Measurements from ENCODE around the gene ZMIZ1. TPM values are rescaled to one million over a fixed set of nuclear protein-coding genes. Genes with fewer than 3 reads are reported as not detected.
A peak's percentile ranks its signal among the peaks of the same experiment; 100 is the strongest.

Gene ZMIZ1
- total RNA-seq, 5 donors from 2014 or later (not counting 1 experiment from before 2014, with no cell fraction given) = 16.8 to 27.1 (median 21.2) TPM

DNA sequence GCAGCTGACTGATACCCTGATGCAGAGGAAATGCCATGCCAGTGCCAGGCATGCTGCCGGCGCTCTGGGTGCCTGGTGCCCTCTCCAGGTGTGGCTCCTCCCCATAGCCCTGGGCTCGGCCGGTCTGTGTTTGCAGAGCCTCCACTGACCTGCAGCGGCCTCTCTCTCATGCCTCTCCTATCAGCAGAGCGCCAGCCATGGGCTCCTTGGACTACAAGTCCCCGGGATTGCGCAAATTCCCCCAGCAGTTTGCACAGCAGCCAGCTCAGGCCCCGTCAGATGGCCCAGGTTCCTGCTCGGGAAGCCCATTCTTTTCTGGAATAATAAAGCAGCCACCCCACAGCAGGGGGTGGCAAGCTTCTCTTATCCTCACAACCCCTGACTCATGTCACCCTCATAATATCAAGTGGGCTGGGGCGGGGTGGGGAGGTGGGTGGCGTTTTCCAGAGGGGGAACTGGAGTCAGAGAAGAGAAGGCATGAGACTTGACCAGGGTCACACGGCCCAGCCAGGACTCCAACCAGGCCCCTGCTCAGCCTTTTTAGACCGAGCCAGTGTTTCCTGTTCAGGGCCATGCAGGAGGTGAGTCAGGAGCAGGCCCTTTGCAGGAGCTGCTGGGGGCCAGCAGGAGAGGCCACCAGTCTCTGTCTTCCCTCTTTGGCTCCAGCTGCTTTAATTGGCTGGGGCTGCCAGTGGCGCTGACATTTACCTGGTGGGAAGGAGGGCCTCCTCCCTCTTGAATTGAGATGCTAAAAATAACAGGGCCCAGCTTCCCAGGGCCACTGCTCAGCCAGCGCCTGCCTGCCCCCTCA lies 58.6 kb downstream of the ZMIZ1 start:
- H3K36me3 ChIP-seq (ENCODE audit: control insufficient read depth in 2 of 2, extremely low read depth in 1 of 2, insufficient read depth in 1 of 2, low read length in 1 of 2) = peaks cover 5 to 8% of the 10 kb centered on the region in 2 donors
- DNase-seq (no peak), ATAC-seq (replicated peaks in 1 of 4) (no peak)
- ChIA-PET CTCF (no interaction called here), POLR2A (no interaction called here)
- 76% methylated on average over 12 of the region's 16 CpGs for WGBS (ENCODE audit: insufficient coverage)
- Mint-ChIP-seq H3K9me3 (no peaks in the 10 kb centered on the region), H3K27ac (no peak overlapping the region), H3K4me1 (peaks cover 19 to 23% (median 19%) of the 10 kb centered on the region in 3 donors), H3K4me3 (no peak overlapping the region), H3K27me3 (no peaks in the 10 kb centered on the region), H3K36me3 (peaks cover 3% of the 10 kb centered on the region)
- H3K27me3 ChIP-seq (replicated peaks in 1 of 2; ENCODE audit: control insufficient read depth in 2 of 2, extremely low read depth in 1 of 2, insufficient read depth in 2 of 2, low read length in 1 of 2) = no peaks in the 10 kb centered on the region
- no peaks in the 10 kb centered on the region for H3K9me3 ChIP-seq
- no peak overlapping the region for H3K4me3 ChIP-seq (ENCODE audit: control insufficient read depth in 1 of 2, extremely low read depth in 1 of 2, low read length in 1 of 2)
- H3K27ac ChIP-seq (ENCODE audit: low read length) = no peak overlapping the region
- peaks cover 3 to 4% of the 10 kb centered on the region in 2 experiments for H3K4me1 ChIP-seq (ENCODE audit: control insufficient read depth in 1 of 2, extremely low read depth in 1 of 2, insufficient read depth in 2 of 2, low read length in 2 of 2)

DNA sequence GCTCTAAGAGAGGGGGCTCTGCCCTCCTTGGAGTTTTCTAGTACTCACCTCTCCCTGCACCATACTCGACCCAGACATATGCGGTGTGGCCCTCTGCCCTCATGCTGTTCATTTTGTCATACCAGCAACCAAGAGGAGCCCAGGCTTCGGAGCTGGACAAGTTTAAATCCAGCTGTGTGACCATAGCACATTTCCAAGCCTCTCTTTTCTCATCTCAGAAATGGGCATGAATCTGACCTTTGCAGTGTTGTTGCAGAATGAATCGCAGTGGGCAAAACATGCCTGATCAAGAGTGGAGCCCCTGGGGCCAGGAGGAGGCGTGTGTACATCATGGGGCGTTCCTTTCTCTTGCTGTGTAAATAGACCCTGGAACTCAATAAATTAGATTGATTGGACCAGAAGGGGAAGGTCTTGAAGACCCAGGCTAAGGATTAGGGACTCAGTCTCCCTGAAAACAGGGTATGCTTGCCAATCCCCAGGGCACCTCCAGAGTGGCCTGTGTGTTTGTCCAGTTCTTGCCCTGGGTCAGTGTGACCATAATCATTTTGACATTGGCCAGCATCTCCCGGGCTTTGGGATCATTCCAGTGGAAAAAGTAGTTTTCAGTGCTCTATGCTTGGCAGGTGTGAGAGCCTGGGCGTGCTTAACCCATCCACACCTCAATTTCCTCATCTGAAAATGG lies 59.6 kb downstream of the ZMIZ1 start:
- DNase-seq (no peak), ATAC-seq (replicated peaks in 1 of 4) (no peak)
- Mint-ChIP-seq H3K36me3 (peaks cover 3% of the 10 kb centered on the region), H3K4me1 (peaks cover 19 to 23% (median 23%) of the 10 kb centered on the region in 3 donors), H3K4me3 (no peak overlapping the region), H3K9me3 (no peaks in the 10 kb centered on the region), H3K27ac (peak overlapping the region in 1 of 2 donors; percentile 21), H3K27me3 (no peaks in the 10 kb centered on the region)
- Histone ChIP-seq H3K4me1 (ENCODE audit: control insufficient read depth in 1 of 2, extremely low read depth in 1 of 2, insufficient read depth in 2 of 2, low read length in 2 of 2) (peaks cover 3 to 8% of the 10 kb centered on the region in 2 experiments), H3K27me3 (replicated peaks in 1 of 2; ENCODE audit: control insufficient read depth in 2 of 2, extremely low read depth in 1 of 2, insufficient read depth in 2 of 2, low read length in 1 of 2) (no peaks in the 10 kb centered on the region), H3K9me3 (no peaks in the 10 kb centered on the region), H3K27ac (ENCODE audit: low read length) (no peak overlapping the region), H3K4me3 (ENCODE audit: control insufficient read depth in 1 of 2, extremely low read depth in 1 of 2, low read length in 1 of 2) (no peak overlapping the region), H3K36me3 (ENCODE audit: control insufficient read depth in 2 of 2, extremely low read depth in 1 of 2, insufficient read depth in 1 of 2, low read length in 1 of 2) (peaks cover 5 to 6% of the 10 kb centered on the region in 2 donors)
- ChIA-PET CTCF (interaction anchor here in 1 of 2 donors (0.5 kb wide), 1 partner anchor 1137 kb away, joined by 3 read pairs; no protein-coding TSS in a partner anchor), POLR2A (no interaction called here)
- WGBS (ENCODE audit: insufficient coverage) = 98% methylated on average over 5 of the region's 8 CpGs

DNA sequence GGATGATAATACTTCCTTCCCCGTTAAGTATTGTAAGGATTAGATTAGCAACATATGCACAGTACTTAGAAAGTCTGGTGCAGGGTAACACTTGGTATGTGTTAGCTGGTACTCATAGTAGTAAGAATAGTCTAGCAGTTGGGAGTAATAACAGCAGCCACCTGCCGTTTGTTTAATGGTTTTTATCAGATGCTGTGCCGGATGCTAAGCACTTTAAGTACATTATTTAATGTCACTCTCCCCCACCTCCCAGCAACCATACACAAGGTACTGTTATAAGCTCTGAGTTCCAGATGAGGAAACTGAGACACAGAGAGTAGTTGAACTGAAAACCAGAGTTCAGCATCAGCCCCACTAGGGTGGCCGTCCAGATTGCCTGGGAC lies 60.1 kb downstream of the ZMIZ1 start:
- CTCF ChIA-PET = no interaction called here
- Histone ChIP-seq H3K4me3 (ENCODE audit: control insufficient read depth in 1 of 2, extremely low read depth in 1 of 2, low read length in 1 of 2) (no peak overlapping the region), H3K27ac (ENCODE audit: low read length) (no peak overlapping the region), H3K4me1 (ENCODE audit: control insufficient read depth in 1 of 2, extremely low read depth in 1 of 2, insufficient read depth in 2 of 2, low read length in 2 of 2) (peaks cover 3 to 9% of the 10 kb centered on the region in 2 experiments), H3K27me3 (replicated peaks in 1 of 2; ENCODE audit: control insufficient read depth in 2 of 2, extremely low read depth in 1 of 2, insufficient read depth in 2 of 2, low read length in 1 of 2) (no peaks in the 10 kb centered on the region), H3K36me3 (ENCODE audit: control insufficient read depth in 2 of 2, extremely low read depth in 1 of 2, insufficient read depth in 1 of 2, low read length in 1 of 2) (peaks cover 2 to 6% of the 10 kb centered on the region in 2 donors), H3K9me3 (no peaks in the 10 kb centered on the region)
- H3K27ac Mint-ChIP-seq = no peak overlapping the region
- peaks cover 19 to 28% (median 24%) of the 10 kb centered on the region in 3 donors for H3K4me1 Mint-ChIP-seq
- no peak overlapping the region for H3K4me3 Mint-ChIP-seq
- no peaks in the 10 kb centered on the region for H3K9me3 Mint-ChIP-seq
- no peaks in the 10 kb centered on the region for H3K27me3 Mint-ChIP-seq
- 100% methylated on average over 1 of the region's 4 CpGs for WGBS (ENCODE audit: insufficient coverage)
- peaks cover 3% of the 10 kb centered on the region for H3K36me3 Mint-ChIP-seq
- DNase-seq (no peak), ATAC-seq (replicated peaks in 1 of 4) (no peak)
- POLR2A ChIA-PET = no interaction called here

DNA sequence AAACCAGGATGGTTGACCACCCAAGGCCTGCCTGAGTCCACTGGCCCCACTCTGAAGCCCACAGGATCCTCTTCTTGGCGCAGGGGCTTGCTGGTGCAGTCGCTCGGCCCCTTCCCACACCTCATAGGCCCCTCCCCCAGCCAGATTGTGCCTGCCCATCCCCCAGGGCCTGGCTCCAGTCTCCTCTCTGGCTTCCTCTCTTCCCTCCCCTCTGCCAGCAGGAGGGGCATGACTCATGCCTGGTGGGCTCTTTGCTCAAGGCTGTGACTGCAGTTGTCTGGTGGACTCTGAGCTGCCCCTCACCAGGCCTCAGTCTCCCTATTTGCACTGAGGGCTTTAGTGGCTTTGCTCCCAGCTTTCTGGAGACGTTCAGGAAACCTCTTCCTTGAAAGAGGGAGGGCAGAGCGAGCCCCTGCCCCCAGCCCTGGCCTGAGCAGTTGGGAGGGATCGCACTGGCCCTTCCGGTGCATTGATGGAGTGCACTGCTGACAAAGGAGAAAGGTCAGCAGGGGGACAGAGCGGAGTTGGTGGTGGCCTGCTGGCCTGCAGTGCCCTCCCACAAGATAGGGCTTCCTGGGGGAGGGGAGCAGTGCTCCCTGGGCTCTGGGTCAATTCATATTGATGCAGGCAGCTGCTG lies 60.7 kb downstream of the ZMIZ1 start:
- Histone ChIP-seq H3K27me3 (replicated peaks in 1 of 2; ENCODE audit: control insufficient read depth in 2 of 2, extremely low read depth in 1 of 2, insufficient read depth in 2 of 2, low read length in 1 of 2) (no peaks in the 10 kb centered on the region), H3K36me3 (ENCODE audit: control insufficient read depth in 2 of 2, extremely low read depth in 1 of 2, insufficient read depth in 1 of 2, low read length in 1 of 2) (peaks cover 0 to 5% of the 10 kb centered on the region in 2 donors), H3K4me1 (ENCODE audit: control insufficient read depth in 1 of 2, extremely low read depth in 1 of 2, insufficient read depth in 2 of 2, low read length in 2 of 2) (peaks cover 3 to 11% of the 10 kb centered on the region in 2 experiments), H3K9me3 (no peaks in the 10 kb centered on the region), H3K27ac (ENCODE audit: low read length) (no peak overlapping the region), H3K4me3 (ENCODE audit: control insufficient read depth in 1 of 2, extremely low read depth in 1 of 2, low read length in 1 of 2) (no peak overlapping the region)
- no peak overlapping the region for H3K27ac Mint-ChIP-seq
- ATAC-seq (replicated peaks in 1 of 4) = no peak
- H3K27me3 Mint-ChIP-seq = no peaks in the 10 kb centered on the region
- CTCF ChIA-PET = no interaction called here
- DNase-seq = no peak
- no peaks in the 10 kb centered on the region for H3K9me3 Mint-ChIP-seq
- WGBS (ENCODE audit: insufficient coverage) = 88% methylated on average over 8 of the region's 8 CpGs
- H3K4me3 Mint-ChIP-seq = no peak overlapping the region
- POLR2A ChIA-PET = no interaction called here
- peaks cover 19 to 28% (median 26%) of the 10 kb centered on the region in 3 donors for H3K4me1 Mint-ChIP-seq
- peaks cover 3% of the 10 kb centered on the region for H3K36me3 Mint-ChIP-seq

DNA sequence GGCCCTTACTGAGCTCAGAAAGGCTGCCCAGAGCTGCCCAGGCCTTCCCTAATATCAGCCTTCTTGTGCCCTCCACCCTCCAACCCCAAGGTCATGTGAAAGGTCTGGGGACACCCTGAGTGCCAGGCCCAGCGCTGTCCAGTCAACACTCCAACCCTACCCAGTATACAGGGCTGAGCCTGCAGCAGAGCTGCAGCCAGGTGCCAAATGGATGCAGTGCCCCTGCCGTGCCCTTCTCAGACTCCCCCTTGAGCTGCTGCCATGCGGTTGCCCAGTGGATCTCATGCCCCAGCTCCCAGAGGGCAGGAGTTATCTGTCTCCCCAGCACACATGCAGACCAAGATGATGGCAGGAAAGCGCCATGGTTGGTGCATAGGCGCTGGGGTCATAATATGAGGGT lies 61.5 kb downstream of the ZMIZ1 start:
- Histone ChIP-seq H3K27me3 (replicated peaks in 1 of 2; ENCODE audit: control insufficient read depth in 2 of 2, extremely low read depth in 1 of 2, insufficient read depth in 2 of 2, low read length in 1 of 2) (no peaks in the 10 kb centered on the region), H3K36me3 (ENCODE audit: control insufficient read depth in 2 of 2, extremely low read depth in 1 of 2, insufficient read depth in 1 of 2, low read length in 1 of 2) (peaks cover 0 to 4% of the 10 kb centered on the region in 2 donors), H3K27ac (ENCODE audit: low read length) (no peak overlapping the region), H3K9me3 (no peaks in the 10 kb centered on the region), H3K4me3 (ENCODE audit: control insufficient read depth in 1 of 2, extremely low read depth in 1 of 2, low read length in 1 of 2) (no peak overlapping the region), H3K4me1 (ENCODE audit: control insufficient read depth in 1 of 2, extremely low read depth in 1 of 2, insufficient read depth in 2 of 2, low read length in 2 of 2) (peaks cover 3 to 11% of the 10 kb centered on the region in 2 experiments)
- Mint-ChIP-seq H3K36me3 (peaks cover 3% of the 10 kb centered on the region), H3K4me3 (no peak overlapping the region), H3K27ac (no peak overlapping the region), H3K4me1 (peaks cover 19 to 31% (median 28%) of the 10 kb centered on the region in 3 donors), H3K27me3 (no peaks in the 10 kb centered on the region), H3K9me3 (no peaks in the 10 kb centered on the region)
- ATAC-seq (replicated peaks in 1 of 4) = no peak
- no peak for DNase-seq
- WGBS (ENCODE audit: insufficient coverage) = 93% methylated on average over 3 of the region's 5 CpGs
- POLR2A ChIA-PET = no interaction called here
- CTCF ChIA-PET = no interaction called here

DNA sequence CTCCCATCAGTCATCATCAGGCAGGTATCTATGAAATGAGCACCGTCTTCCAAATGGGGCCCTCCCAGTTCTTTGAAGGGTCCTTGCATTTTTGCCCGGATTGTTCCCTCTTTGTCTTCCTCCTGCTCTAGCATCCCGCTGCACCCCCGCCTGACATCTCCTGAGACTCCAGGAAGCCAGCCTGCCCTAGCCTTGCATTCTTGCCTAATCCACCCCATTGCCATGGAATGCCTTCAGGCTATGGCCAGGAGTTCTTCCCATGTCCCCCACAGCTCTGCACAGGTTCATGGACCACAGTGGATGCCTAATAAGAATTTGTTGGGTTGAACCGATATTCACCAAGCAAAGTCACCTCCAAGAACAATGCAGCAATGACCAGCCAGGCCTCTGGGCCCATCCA lies 62.1 kb downstream of the ZMIZ1 start:
- WGBS (ENCODE audit: insufficient coverage) = 100% methylated on average over 2 of the region's 5 CpGs
- DNase-seq (no peak), ATAC-seq (replicated peaks in 1 of 4) (no peak)
- no peak overlapping the region for H3K27ac ChIP-seq (ENCODE audit: low read length)
- CTCF ChIA-PET = no interaction called here
- Mint-ChIP-seq H3K4me1 (peaks cover 24 to 37% (median 31%) of the 10 kb centered on the region in 3 donors), H3K36me3 (peaks cover 3% of the 10 kb centered on the region), H3K27me3 (no peaks in the 10 kb centered on the region), H3K27ac (peak overlapping the region in 1 of 2 donors; percentile 8), H3K9me3 (no peaks in the 10 kb centered on the region), H3K4me3 (no peak overlapping the region)
- H3K4me1 ChIP-seq (ENCODE audit: control insufficient read depth in 1 of 2, extremely low read depth in 1 of 2, insufficient read depth in 2 of 2, low read length in 2 of 2) = peaks cover 3 to 16% of the 10 kb centered on the region in 2 experiments
- POLR2A ChIA-PET = no interaction called here
- H3K9me3 ChIP-seq = no peaks in the 10 kb centered on the region
- no peak overlapping the region for H3K4me3 ChIP-seq (ENCODE audit: control insufficient read depth in 1 of 2, extremely low read depth in 1 of 2, low read length in 1 of 2)
- H3K36me3 ChIP-seq (ENCODE audit: control insufficient read depth in 2 of 2, extremely low read depth in 1 of 2, insufficient read depth in 1 of 2, low read length in 1 of 2) = peaks cover 0 to 4% of the 10 kb centered on the region in 2 donors
- H3K27me3 ChIP-seq (replicated peaks in 1 of 2; ENCODE audit: control insufficient read depth in 2 of 2, extremely low read depth in 1 of 2, insufficient read depth in 2 of 2, low read length in 1 of 2) = no peaks in the 10 kb centered on the region

Data from T-cell (primary cell).